HL-60/S4 (cell line): ENCODE measurements around the gene KRT82.
"Not testable (repeated sequence)": the region's sequence is repeated elsewhere in the genome, so short reads cannot be mapped to it uniquely, and the experiment has no call there.

Experiments
- in situ Hi-C: fragments of 300-500 bp; cut with MboI; formaldehyde crosslinking; loops from 2 replicates; pipeline ENCODE4 v1.14.3; 2022; ENCODE audit warnings: low sequenced_read_pairs

Gene KRT82

GRCh38 chr12:52347551-52348510 is 58.3 kb downstream of the KRT82 start:
- in situ Hi-C loops: no loop called here

GRCh38 chr12:52347016-52347415 is 59.1 kb downstream of the KRT82 start:
- in situ Hi-C loops: no loop called here

GRCh38 chr12:52346593-52346992 is 59.5 kb downstream of the KRT82 start:
- in situ Hi-C loops: no loop called here

GRCh38 chr12:52345041-52345440 is 61.1 kb downstream of the KRT82 start:
- in situ Hi-C loops: not testable (repeated sequence)

- in situ Hi-C loops: no loop called here
These were observed 62.0 kb downstream of the KRT82 start for GRCh38 chr12:52344111-52344510.
